ENCODE measurements around the gene TERB1.

DNA sequence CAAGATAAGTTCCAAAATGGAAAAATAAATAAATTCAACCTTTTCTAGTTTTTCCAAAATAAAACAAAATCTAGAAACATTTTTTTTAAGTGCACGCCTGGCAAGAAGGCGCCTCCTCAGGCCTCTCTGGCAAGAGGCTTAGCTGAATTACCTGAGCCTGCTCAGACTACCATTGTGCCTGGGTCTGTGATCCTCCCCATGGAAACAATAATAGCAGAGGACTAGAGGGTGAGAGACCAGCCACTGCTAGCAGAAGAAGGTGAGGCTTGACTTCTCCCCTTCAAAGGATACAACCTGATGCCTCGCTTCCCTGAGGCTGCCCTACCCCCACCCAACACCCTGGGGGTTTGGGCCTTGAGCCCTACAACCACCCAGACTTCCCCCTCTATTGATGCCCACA, 14.8 kb downstream of the TERB1 start:
- TF ChIP-seq, protein P1, sequence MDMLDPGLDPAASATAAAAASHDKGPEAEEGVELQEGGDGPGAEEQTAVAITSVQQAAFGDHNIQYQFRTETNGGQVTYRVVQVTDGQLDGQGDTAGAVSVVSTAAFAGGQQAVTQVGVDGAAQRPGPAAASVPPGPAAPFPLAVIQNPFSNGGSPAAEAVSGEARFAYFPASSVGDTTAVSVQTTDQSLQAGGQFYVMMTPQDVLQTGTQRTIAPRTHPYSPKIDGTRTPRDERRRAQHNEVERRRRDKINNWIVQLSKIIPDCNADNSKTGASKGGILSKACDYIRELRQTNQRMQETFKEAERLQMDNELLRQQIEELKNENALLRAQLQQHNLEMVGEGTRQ (CRISPR knock-in tag; IDR thresholded peaks at IDR 0.05), result no peak
- TF ChIP-seq, protein P2, sequence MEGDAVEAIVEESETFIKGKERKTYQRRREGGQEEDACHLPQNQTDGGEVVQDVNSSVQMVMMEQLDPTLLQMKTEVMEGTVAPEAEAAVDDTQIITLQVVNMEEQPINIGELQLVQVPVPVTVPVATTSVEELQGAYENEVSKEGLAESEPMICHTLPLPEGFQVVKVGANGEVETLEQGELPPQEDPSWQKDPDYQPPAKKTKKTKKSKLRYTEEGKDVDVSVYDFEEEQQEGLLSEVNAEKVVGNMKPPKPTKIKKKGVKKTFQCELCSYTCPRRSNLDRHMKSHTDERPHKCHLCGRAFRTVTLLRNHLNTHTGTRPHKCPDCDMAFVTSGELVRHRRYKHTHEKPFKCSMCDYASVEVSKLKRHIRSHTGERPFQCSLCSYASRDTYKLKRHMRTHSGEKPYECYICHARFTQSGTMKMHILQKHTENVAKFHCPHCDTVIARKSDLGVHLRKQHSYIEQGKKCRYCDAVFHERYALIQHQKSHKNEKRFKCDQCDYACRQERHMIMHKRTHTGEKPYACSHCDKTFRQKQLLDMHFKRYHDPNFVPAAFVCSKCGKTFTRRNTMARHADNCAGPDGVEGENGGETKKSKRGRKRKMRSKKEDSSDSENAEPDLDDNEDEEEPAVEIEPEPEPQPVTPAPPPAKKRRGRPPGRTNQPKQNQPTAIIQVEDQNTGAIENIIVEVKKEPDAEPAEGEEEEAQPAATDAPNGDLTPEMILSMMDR (IDR thresholded peaks at IDR 0.05), result no peak

All from WTC11 (cell line).